ENCODE data around the gene EHMT1.
A peak's percentile ranks its signal among the peaks of the same experiment; 100 is the strongest.

The EHMT1 gene

DNA sequence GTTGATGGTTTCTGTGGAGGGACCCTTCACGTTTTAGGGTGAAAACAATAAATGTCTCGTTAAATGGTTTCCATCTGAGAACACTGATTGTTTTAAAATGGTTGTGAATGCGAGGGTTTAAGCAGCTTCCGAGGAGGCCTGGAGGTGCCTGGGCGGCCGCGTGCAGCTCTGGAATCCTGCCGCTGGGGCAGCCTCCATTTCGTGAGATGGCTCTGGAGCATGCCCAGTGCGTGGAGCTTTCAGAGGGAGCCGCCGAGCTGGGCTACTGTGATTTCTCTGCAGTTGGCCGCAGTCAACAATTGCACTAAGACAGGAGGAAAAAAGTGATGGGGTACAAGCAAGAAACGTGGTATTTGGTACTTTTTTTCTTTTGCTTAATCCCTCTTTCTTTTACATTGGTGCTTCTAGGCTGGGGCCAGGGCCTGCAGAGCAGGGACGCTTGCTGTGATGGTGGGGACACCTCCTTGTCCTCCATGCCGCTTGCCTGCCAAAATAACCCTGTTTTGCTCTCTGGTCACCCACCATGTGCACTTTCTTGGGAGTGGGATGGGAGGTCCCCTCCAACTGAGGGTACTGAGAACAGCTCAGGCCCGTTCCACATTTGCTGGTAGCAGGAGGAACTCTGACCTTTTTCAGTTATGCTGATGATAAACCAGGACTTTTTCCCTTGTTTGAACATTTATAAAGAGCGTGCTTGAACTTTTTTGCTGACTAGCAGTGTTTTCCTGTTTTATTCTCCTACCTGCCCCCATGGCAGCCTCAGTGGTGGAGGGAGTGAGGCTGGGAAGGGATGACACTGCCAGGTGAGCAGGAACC lies 47.1 kb downstream of the EHMT1 start:
- in situ Hi-C loops (cut with HindIII; ENCODE audit: low sequenced_read_pairs), result no loop called here
- TF ChIP-seq, protein P1, sequence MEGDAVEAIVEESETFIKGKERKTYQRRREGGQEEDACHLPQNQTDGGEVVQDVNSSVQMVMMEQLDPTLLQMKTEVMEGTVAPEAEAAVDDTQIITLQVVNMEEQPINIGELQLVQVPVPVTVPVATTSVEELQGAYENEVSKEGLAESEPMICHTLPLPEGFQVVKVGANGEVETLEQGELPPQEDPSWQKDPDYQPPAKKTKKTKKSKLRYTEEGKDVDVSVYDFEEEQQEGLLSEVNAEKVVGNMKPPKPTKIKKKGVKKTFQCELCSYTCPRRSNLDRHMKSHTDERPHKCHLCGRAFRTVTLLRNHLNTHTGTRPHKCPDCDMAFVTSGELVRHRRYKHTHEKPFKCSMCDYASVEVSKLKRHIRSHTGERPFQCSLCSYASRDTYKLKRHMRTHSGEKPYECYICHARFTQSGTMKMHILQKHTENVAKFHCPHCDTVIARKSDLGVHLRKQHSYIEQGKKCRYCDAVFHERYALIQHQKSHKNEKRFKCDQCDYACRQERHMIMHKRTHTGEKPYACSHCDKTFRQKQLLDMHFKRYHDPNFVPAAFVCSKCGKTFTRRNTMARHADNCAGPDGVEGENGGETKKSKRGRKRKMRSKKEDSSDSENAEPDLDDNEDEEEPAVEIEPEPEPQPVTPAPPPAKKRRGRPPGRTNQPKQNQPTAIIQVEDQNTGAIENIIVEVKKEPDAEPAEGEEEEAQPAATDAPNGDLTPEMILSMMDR (IDR thresholded peaks at IDR 0.05; ENCODE audit: low read depth, low read length, missing control alignments), result peak; percentile 38
- DNase-seq (ENCODE audit: low read depth), result no peak
- no peak overlapping the region for H3K4me3 ChIP-seq (ENCODE audit: low read depth, low read length)

DNA sequence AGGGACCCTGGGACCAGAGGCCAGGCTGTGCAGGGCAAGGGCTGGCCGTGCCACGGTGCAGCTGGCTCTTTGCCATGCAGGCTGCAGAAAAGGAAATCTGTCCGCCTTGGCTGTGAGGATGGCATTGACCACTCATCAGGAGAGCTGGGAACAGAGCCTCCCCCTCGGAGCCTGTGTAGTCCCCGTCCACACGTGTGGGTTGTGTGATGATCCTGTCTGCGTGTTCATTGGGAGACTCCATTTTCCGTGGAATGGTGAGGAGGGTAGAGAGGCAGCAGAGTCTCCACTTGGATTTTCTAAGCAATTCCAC lies 47.7 kb downstream of the EHMT1 start:
- TF ChIP-seq, protein P1 (IDR thresholded peaks at IDR 0.05; ENCODE audit: low read depth, low read length, missing control alignments), result no peak
- in situ Hi-C loops (cut with HindIII; ENCODE audit: low sequenced_read_pairs), result no loop called here
- DNase-seq (ENCODE audit: low read depth), result no peak
- no peak overlapping the region for H3K4me3 ChIP-seq (ENCODE audit: low read depth, low read length)

DNA sequence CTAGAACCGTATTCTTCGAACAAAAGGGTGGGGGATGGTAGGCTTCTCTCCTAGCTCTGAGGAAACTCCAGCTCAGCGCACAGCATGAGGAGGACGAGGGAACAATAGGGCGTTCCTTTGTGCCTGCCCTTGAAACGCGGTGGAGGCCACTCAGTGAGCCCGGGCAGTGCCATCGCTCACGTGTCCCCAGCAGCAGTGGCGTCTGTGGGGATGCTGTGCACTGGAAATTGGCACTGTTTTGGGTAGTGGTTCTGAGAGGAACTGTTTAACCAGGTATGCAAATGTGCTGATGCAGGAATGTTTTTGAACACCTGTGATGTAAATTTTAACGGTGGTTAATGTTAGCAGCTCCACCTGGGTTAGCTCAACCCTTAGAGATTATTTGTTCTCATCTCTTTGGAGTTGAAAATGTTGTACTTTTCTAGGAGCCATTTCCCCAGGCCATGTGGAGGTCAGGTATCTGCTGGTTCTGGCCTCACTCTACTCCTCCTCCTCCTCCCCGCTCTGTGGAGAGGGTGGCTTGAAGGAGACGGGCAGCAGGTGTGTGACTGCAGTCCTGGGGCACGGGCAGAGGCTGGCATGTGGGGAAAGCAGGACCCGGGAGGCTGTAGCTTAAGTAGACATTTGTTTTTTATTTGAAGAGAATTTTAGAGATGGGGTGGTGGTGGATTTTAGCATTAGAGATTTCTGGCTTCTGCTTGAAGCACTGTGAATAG lies 48.3 kb downstream of the EHMT1 start:
- in situ Hi-C loops (cut with HindIII; ENCODE audit: low sequenced_read_pairs), result no loop called here
- no peak overlapping the region for H3K4me3 ChIP-seq (ENCODE audit: low read depth, low read length)
- TF ChIP-seq, protein P1 (IDR thresholded peaks at IDR 0.05; ENCODE audit: low read depth, low read length, missing control alignments), result no peak
- DNase-seq (ENCODE audit: low read depth), result no peak

DNA sequence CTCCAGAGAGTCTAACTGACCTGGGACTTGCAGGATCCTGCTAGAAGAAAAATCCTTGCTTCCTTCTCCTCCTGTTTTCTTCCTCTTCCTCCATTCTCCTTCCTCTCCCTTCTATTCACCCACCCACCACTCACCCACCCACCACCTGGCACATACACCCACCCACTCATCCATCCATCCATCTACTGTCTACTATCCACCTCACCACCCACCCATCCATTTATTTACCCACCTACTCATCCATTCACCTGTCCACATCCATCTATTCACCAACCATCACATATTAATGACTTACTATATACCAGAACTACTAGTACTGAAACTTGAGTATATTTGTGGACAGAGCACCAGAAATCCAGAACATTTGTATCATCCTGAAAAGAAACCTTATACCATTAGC lies 49.4 kb downstream of the EHMT1 start:
- no peak overlapping the region for H3K4me3 ChIP-seq (ENCODE audit: low read depth, low read length)
- DNase-seq (ENCODE audit: low read depth), result no peak
- TF ChIP-seq, protein P1 (IDR thresholded peaks at IDR 0.05; ENCODE audit: low read depth, low read length, missing control alignments), result no peak
- in situ Hi-C loops (cut with HindIII; ENCODE audit: low sequenced_read_pairs), result no loop called here

DNA sequence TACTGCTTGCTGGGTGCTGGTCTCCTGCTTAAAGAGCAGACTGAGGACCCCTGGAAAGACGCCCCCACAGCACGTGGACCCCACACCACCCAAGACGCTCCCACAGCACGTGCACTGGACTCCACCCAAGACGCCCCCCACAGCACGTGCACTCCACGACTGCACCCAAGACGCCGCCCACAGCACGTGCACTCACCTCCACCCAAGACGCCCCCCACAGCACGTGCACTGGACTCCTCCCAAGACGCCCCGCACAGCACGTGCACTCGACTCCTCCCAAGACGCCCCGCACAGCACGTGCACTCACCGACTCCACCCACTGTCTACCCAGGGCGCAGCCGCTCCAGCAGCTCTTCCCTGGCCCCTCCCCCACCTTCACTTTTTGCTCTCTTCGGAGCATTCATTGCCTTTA lies 50.5 kb downstream of the EHMT1 start:
- TF ChIP-seq, protein P1 (IDR thresholded peaks at IDR 0.05; ENCODE audit: low read depth, low read length, missing control alignments), result no peak
- H3K4me3 ChIP-seq (ENCODE audit: low read depth, low read length), result no peak overlapping the region
- no peak for DNase-seq (ENCODE audit: low read depth)
- in situ Hi-C loops (cut with HindIII; ENCODE audit: low sequenced_read_pairs), result no loop called here

DNA sequence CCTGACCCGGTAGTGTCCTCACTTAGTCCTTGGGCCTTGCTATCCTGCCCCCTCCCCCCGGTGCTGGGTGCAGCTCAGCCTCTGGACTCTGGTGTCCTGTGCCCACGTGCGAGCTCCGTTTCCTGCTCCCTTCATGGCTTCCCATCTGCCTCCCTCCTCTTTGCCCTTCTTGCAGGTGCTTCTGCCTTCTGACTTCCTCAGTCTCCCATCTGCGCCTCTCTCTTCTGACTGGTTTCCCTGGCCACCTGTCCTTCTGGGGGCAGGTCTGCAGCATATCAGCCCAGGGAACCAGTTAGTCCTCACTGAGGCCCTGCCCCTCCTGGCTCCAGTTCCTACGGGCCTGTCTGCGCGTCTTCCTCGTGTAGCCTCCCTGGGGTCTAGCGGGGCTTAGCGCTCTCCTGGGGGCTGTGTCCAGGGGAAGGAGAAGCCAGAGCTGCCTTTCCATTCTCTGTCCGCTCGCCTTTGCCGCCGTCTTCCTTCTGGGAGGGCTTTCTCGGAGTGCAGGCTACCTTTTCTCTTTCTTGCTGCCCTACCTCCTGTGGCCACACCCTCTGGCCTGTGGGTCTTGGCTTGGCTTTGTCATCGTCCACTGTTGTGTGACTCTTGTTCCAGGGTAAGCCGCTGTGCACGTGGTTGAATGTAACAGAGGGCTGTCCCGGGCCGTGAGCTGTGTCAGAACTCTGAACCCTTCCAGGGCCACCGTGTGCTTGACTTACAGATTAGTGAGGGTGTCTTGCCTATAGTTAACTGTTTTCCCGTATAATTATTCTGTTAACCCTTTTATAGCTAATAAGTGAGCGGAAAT lies 51.8 kb downstream of the EHMT1 start:
- H3K4me3 ChIP-seq (ENCODE audit: low read depth, low read length), result no peak overlapping the region

More for the DNA sequence above, 51.8 kb downstream of the EHMT1 start:
- TF ChIP-seq, protein P1 (IDR thresholded peaks at IDR 0.05; ENCODE audit: low read depth, low read length, missing control alignments), result no peak
- in situ Hi-C loops (cut with HindIII; ENCODE audit: low sequenced_read_pairs), result no loop called here
- DNase-seq (ENCODE audit: low read depth), result no peak

Data from astrocyte of the cerebellum (primary cell).